Uterus (tissue), 4 donors: ENCODE results near the gene THY1. TPM values are rescaled to one million over a fixed set of nuclear protein-coding genes. Genes with fewer than 3 reads are reported as not detected.

Source experiments
- DNase-seq, 2 donors: peaks; one replicate each; pipeline ENCODE4 v3.0.0-alpha.2; 2019 to 2020
- H3K27ac ChIP-seq, 2 donors: fragments of 200-600 bp; sonication (generic); 1 replicate in 1 of 2; 2 replicates in 1 of 2; pipeline ENCODE4 v1.5.1; 2016 to 2018
- H3K27me3 ChIP-seq, 2 donors: fragments of 200-600 bp; sonication (generic); one replicate each; pipeline ENCODE4 v1.5.1; 2018 to 2019; ENCODE audit warnings: control low read depth in 1 of 2
- H3K36me3 ChIP-seq, 2 donors: fragments of 200-600 bp; sonication (generic); one replicate each; pipeline ENCODE4 v1.5.1; 2019; ENCODE audit warnings: control low read depth in 1 of 2
- H3K4me1 ChIP-seq, 2 donors: fragments of 200-600 bp; sonication (generic); one replicate each; pipeline ENCODE4 v1.5.1; 2018 to 2019; ENCODE audit warnings: control low read depth in 1 of 2
- H3K4me3 ChIP-seq, 2 donors: fragments of 200-600 bp; sonication (generic); 1 replicate in 1 of 2; 2 replicates in 1 of 2; pipeline ENCODE4 v1.5.1; 2018 to 2019; ENCODE audit warnings: mild to moderate bottlenecking in 1 of 2
- H3K9me3 ChIP-seq, 2 donors: fragments of 200-600 bp; sonication (generic); one replicate each; pipeline ENCODE4 v1.5.1; 2019; ENCODE audit warnings: control low read depth in 1 of 2
- CTCF ChIP-seq, 4 experiments: fragments of 200-600 bp in 2 of 4; fragments of 450-650 bp in 2 of 4; sonication (generic) in 2 of 4; IDR thresholded peaks; one replicate each; pipeline ENCODE4 v1.5.1; 2016 to 2019; ENCODE audit warnings: antibody characterized with exemption in 4 of 4, mild to moderate bottlenecking in 2 of 4, moderate library complexity in 1 of 4
- POLR2A ChIP-seq, 2 donors: fragments of 450-650 bp; IDR thresholded peaks; one replicate each; pipeline ENCODE4 v1.6.1; 2016; ENCODE audit warnings: antibody characterized with exemption in 2 of 2, mild to moderate bottlenecking in 1 of 2, moderate library complexity in 1 of 2
- intact Hi-C: fragments of 100-400 bp; cut with DNase I; formaldehyde crosslinking; loops from one replicate; pipeline ENCODE4 v1.15.1; 2023; ENCODE audit warnings: low total_unique reads
- total RNA-seq, 4 donors: library from RNA; depleted of rRNA in 3 of 4; stranded (reverse); fragments of >200 nt in 3 of 4; gene quantifications; one replicate each; pipeline versions ENCODE4 v1.1.0 to v1.2.4, GENCODE V29; 2014 to 2023
- donor health status: DM: yes; HTN: yes; CAD: no.

THY1 gene
- total RNA-seq, 4 donors from 2014 or later: 10.7 to 88.9 (median 41.3) TPM

GRCh38 chr11:119417726-119418540, 5.0 kb downstream of the THY1 start:
- TF ChIP-seq POLR2A (IDR thresholded peaks at IDR 0.05) (no peak), CTCF (IDR thresholded peaks at IDR 0.05) (no peak)
- no peaks in the 10 kb centered on the region for H3K9me3 ChIP-seq
- DNase-seq: peak in 1 of 2 donors; percentile 39
- H3K36me3 ChIP-seq: no peaks in the 10 kb centered on the region
- intact Hi-C loops: no loop called here
- peak overlapping the region; percentile 71 to 84 for H3K27ac ChIP-seq
- H3K27me3 ChIP-seq: no peaks in the 10 kb centered on the region
- H3K4me1 ChIP-seq: peaks cover 0 to 13% of the 10 kb centered on the region in 2 donors
- H3K4me3 ChIP-seq: no peak overlapping the region

GRCh38 chr11:119416606-119417580, 6.1 kb downstream of the THY1 start:
- Histone ChIP-seq H3K27me3 (no peaks in the 10 kb centered on the region), H3K9me3 (no peaks in the 10 kb centered on the region), H3K4me3 (no peak overlapping the region), H3K4me1 (peaks cover 0 to 12% of the 10 kb centered on the region in 2 donors), H3K36me3 (no peaks in the 10 kb centered on the region), H3K27ac (peak overlapping the region; percentile 71 to 84)
- intact Hi-C loops: no loop called here
- peak in 1 of 2 donors; percentile 43 for DNase-seq
- TF ChIP-seq CTCF (IDR thresholded peaks at IDR 0.05) (no peak), POLR2A (IDR thresholded peaks at IDR 0.05) (no peak)

GRCh38 chr11:119415966-119416365, 7.0 kb downstream of the THY1 start:
- DNase-seq: no peak
- no peaks in the 10 kb centered on the region for H3K9me3 ChIP-seq
- H3K27ac ChIP-seq: peak overlapping the region in 1 of 2 donors; percentile 84
- no peaks in the 10 kb centered on the region for H3K36me3 ChIP-seq
- TF ChIP-seq POLR2A (IDR thresholded peaks at IDR 0.05): no peak
- no peak for TF ChIP-seq CTCF (IDR thresholded peaks at IDR 0.05)
- peaks cover 0 to 6% of the 10 kb centered on the region in 2 donors for H3K4me1 ChIP-seq
- H3K4me3 ChIP-seq: no peak overlapping the region
- no peaks in the 10 kb centered on the region for H3K27me3 ChIP-seq
- intact Hi-C loops: no loop called here

- intact Hi-C loops: no loop called here
- Histone ChIP-seq H3K4me1 (peaks cover 0 to 6% of the 10 kb centered on the region in 2 donors), H3K27ac (no peak overlapping the region), H3K4me3 (no peak overlapping the region), H3K36me3 (no peaks in the 10 kb centered on the region), H3K9me3 (no peaks in the 10 kb centered on the region), H3K27me3 (no peaks in the 10 kb centered on the region)
- DNase-seq: no peak
- no peak for TF ChIP-seq CTCF (IDR thresholded peaks at IDR 0.05)
- TF ChIP-seq POLR2A (IDR thresholded peaks at IDR 0.05): no peak
Measured at GRCh38 chr11:119415517-119415916, 7.5 kb downstream of the THY1 start.
